H1 (cell line): ENCODE results near the gene USE1.

Experiments used
- CTCF ChIP-seq, 3 experiments: IDR thresholded peaks; 1 replicate in 2 of 3; 2 replicates in 1 of 3; pipeline versions ENCODE4 v1.5.1 to v1.6.1; 2011; ENCODE audit warnings: low read length in 3 of 3, mild to moderate bottlenecking in 3 of 3, inconsistent platforms in 2 of 3, low read depth in 1 of 3, moderate library complexity in 1 of 3; ENCODE audit not compliant: insufficient read depth in 1 of 3; ENCODE audit errors: control extremely low read depth in 1 of 3
- EGR1 ChIP-seq: IDR thresholded peaks from 2 replicates; pipeline ENCODE4 v1.6.1; 2011; ENCODE audit warnings: low read depth, low read length, borderline replicate concordance
- EP300 ChIP-seq, 2 experiments: IDR thresholded peaks; 1 replicate in 1 of 2; 2 replicates in 1 of 2; pipeline ENCODE4 v1.6.1; 2011 to 2012; ENCODE audit warnings: low read depth in 2 of 2, low read length in 2 of 2, mild to moderate bottlenecking in 2 of 2, borderline replicate concordance in 1 of 2, inconsistent platforms in 1 of 2, moderate library complexity in 1 of 2
- EZH2 ChIP-seq: fragments of 200-600 bp; sonication (generic); IDR thresholded peaks from 2 replicates; pipeline ENCODE4 v1.7.1; 2012; ENCODE audit warnings: low read depth, mild to moderate bottlenecking, moderate library complexity, low read length, inconsistent platforms; ENCODE audit not compliant: severe bottlenecking
- HDAC6 ChIP-seq: IDR thresholded peaks from one replicate; pipeline ENCODE4 v1.7.1; 2012; ENCODE audit warnings: low read depth, mild to moderate bottlenecking, inconsistent platforms, low read length, moderate library complexity
- MAX ChIP-seq: IDR thresholded peaks from 2 replicates; pipeline ENCODE4 v1.6.1; 2012; ENCODE audit warnings: inconsistent platforms
- POLR2AphosphoS5 ChIP-seq: IDR thresholded peaks from 2 replicates; pipeline ENCODE4 v1.6.1; 2011; ENCODE audit warnings: low read depth, low read length
- TAF1 ChIP-seq: IDR thresholded peaks from 2 replicates; pipeline ENCODE4 v1.6.1; 2011; ENCODE audit warnings: mild to moderate bottlenecking, low read depth, low read length
- USF2 ChIP-seq: IDR thresholded peaks from 2 replicates; pipeline ENCODE4 v1.6.1; 2011; ENCODE audit warnings: low read length, improper control_type of control experiment
- ZNF274 ChIP-seq: IDR thresholded peaks from 2 replicates; pipeline ENCODE4 v1.7.0; 2012; ENCODE audit warnings: low read length, borderline replicate concordance; ENCODE audit errors: extremely low read depth

- TF ChIP-seq EGR1 (no peak), MAX (no peak), ZNF274 (no peak), CTCF (IDR thresholded peaks at IDR 0.05; ENCODE audit: control extremely low read depth in 1 of 3, insufficient read depth in 1 of 3, low read depth in 1 of 3, low read length in 3 of 3) (no peak), TAF1 (no peak), EP300 (IDR thresholded peaks at IDR 0.05; ENCODE audit: borderline replicate concordance in 1 of 2, low read depth in 2 of 2, low read length in 2 of 2) (no peak), POLR2AphosphoS5 (peak; percentile 10; the same call in 1 of the 2 replicates), EZH2 (no peak), USF2 (no peak), HDAC6 (no peak)
These were observed 21.0 kb downstream of the USE1 start for GRCh38 chr19:17235971-17236777.
